Measurements from ENCODE around the gene P2RY12.

DNA sequence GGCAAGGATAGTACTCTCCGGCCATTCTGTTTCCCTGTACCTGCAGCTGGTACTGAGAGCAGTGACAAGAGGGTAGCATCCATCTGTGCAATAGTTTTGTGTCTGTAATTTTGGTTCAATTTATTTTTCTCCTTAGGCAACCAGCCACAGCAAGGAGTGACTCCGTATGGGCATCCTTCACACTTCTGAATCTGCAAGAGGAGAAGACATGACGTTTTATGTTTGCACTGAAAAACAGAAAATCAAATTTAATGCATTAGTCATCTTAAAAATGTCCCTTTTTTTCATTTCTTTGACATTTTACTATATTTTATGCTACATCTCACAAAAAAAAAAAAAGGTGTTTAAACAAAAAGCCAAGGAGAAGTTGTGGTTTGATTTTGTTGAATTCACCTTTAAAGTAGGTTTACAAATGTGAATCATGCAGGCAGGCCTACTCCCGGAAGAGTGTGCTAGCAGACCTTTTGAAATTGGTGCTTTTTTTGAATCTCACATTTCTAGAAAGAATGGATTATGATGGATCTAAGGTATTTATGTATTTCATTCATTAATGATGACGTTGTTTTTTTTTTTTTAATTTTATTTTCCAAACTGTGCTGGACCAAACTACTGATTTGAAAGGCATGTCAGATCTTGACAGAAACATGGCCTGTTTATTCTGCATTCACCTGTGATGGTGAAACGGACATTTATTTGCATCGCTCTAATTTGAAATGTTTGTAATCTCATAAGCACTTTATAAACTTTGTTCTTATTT lies 48.2 kb upstream of the P2RY12 start:
- TF ChIP-seq ZSCAN29 (IDR thresholded peaks at IDR 0.05) (no peak), MXI1 (IDR thresholded peaks at IDR 0.05; ENCODE audit: low read depth, low read length) (no peak), CEBPB (IDR thresholded peaks at IDR 0.05; ENCODE audit: borderline replicate concordance in 1 of 2, low read depth in 2 of 2, low read length in 2 of 2) (no peak), ASH2L (IDR thresholded peaks at IDR 0.05; ENCODE audit: borderline replicate concordance, low read depth) (no peak)
- TF ChIP-seq, protein P1, sequence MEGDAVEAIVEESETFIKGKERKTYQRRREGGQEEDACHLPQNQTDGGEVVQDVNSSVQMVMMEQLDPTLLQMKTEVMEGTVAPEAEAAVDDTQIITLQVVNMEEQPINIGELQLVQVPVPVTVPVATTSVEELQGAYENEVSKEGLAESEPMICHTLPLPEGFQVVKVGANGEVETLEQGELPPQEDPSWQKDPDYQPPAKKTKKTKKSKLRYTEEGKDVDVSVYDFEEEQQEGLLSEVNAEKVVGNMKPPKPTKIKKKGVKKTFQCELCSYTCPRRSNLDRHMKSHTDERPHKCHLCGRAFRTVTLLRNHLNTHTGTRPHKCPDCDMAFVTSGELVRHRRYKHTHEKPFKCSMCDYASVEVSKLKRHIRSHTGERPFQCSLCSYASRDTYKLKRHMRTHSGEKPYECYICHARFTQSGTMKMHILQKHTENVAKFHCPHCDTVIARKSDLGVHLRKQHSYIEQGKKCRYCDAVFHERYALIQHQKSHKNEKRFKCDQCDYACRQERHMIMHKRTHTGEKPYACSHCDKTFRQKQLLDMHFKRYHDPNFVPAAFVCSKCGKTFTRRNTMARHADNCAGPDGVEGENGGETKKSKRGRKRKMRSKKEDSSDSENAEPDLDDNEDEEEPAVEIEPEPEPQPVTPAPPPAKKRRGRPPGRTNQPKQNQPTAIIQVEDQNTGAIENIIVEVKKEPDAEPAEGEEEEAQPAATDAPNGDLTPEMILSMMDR (IDR thresholded peaks at IDR 0.05 in 2 of 3, conservative IDR thresholded peaks at IDR 0.05 in 1 of 3; ENCODE audit: control insufficient read depth in 2 of 3, extremely low read depth in 1 of 3, insufficient read depth in 1 of 3, low read depth in 3 of 3, low read length in 3 of 3) = no peak
- TF ChIP-seq, protein P2, sequence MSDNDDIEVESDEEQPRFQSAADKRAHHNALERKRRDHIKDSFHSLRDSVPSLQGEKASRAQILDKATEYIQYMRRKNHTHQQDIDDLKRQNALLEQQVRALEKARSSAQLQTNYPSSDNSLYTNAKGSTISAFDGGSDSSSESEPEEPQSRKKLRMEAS (IDR thresholded peaks at IDR 0.05; ENCODE audit: low read depth, low read length) = no peak
- TF ChIP-seq, protein P3, sequence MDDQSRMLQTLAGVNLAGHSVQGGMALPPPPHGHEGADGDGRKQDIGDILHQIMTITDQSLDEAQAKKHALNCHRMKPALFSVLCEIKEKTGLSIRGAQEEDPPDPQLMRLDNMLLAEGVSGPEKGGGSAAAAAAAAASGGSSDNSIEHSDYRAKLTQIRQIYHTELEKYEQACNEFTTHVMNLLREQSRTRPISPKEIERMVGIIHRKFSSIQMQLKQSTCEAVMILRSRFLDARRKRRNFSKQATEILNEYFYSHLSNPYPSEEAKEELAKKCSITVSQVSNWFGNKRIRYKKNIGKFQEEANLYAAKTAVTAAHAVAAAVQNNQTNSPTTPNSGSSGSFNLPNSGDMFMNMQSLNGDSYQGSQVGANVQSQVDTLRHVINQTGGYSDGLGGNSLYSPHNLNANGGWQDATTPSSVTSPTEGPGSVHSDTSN (IDR thresholded peaks at IDR 0.05; ENCODE audit: insufficient replicate concordance, low read depth, low read length) = no peak
